Measurements from ENCODE around the gene CACNA1I. TPM values are rescaled to one million over a fixed set of nuclear protein-coding genes. Genes with fewer than 3 reads are reported as not detected.
A peak's percentile ranks its signal among the peaks of the same experiment; 100 is the strongest.

CACNA1I gene
- total RNA-seq, 1 donor, result not detected

GRCh38 chr22:39526736-39527171, 43.8 kb upstream of the CACNA1I start:
- no peak overlapping the region for H3K4me3 ChIP-seq (ENCODE audit: low read depth, low read length)
- no peak for DNase-seq (ENCODE audit: low read depth)

GRCh38 chr22:39527481-39527961, 43.0 kb upstream of the CACNA1I start:
- DNase-seq (ENCODE audit: low read depth), result no peak
- no peak overlapping the region for H3K4me3 ChIP-seq (ENCODE audit: low read depth, low read length)
- no peak for TF ChIP-seq CTCF (IDR thresholded peaks at IDR 0.05; ENCODE audit: insufficient read depth, low read depth, low read length)

More at GRCh38 chr22:39526736-39527171, 43.8 kb upstream of the CACNA1I start:
- TF ChIP-seq CTCF (IDR thresholded peaks at IDR 0.05; ENCODE audit: insufficient read depth, low read depth, low read length), result no peak

GRCh38 chr22:39528080-39528661, 42.4 kb upstream of the CACNA1I start:
- no peak for TF ChIP-seq CTCF (IDR thresholded peaks at IDR 0.05; ENCODE audit: insufficient read depth, low read depth, low read length)
- no peak overlapping the region for H3K4me3 ChIP-seq (ENCODE audit: low read depth, low read length)
- DNase-seq (ENCODE audit: low read depth), result peak; percentile 27

- H3K4me3 ChIP-seq (ENCODE audit: low read depth, low read length), result peak overlapping the region; percentile 4
- DNase-seq (ENCODE audit: low read depth), result peak; percentile 95
- peak; percentile 94 for TF ChIP-seq CTCF (IDR thresholded peaks at IDR 0.05; ENCODE audit: insufficient read depth, low read depth, low read length)
These were observed 41.7 kb upstream of the CACNA1I start for GRCh38 chr22:39528681-39529486.

GRCh38 chr22:39529487-39529851, 41.1 kb upstream of the CACNA1I start:
- no peak for DNase-seq (ENCODE audit: low read depth)
- H3K4me3 ChIP-seq (ENCODE audit: low read depth, low read length), result no peak overlapping the region
- no peak for TF ChIP-seq CTCF (IDR thresholded peaks at IDR 0.05; ENCODE audit: insufficient read depth, low read depth, low read length)

- no peak overlapping the region for H3K4me3 ChIP-seq (ENCODE audit: low read depth, low read length)
- DNase-seq (ENCODE audit: low read depth), result no peak
These were observed 40.4 kb upstream of the CACNA1I start for GRCh38 chr22:39530116-39530515.

More at GRCh38 chr22:39530116-39530515, 40.4 kb upstream of the CACNA1I start:
- no peak for TF ChIP-seq CTCF (IDR thresholded peaks at IDR 0.05; ENCODE audit: insufficient read depth, low read depth, low read length)

Measured in fibroblast of villous mesenchyme (primary cell).